ENCODE measurements around the gene RIF1.

Gene RIF1

DNA sequence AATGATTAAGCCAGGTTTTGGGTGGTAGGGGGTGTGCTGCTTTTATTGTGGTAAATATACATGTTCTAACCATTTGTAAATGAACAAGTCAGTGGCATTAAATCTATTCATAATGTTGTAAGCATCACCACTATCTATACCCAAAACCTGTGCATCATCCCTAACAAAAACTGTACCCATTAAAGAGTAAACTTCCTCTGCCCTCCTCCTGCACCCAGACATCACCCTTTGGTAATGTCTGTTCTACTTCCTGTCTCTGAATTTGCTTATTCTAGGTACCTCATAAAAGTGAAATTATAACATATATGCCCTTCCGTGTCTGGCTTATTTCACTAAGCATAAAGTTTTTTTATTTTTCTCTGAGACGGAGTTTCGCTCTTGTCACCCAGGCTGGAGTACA lies 14.1 kb downstream of the RIF1 start:
- TF ChIP-seq, protein P1, sequence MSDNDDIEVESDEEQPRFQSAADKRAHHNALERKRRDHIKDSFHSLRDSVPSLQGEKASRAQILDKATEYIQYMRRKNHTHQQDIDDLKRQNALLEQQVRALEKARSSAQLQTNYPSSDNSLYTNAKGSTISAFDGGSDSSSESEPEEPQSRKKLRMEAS (IDR thresholded peaks at IDR 0.05) = no peak
- TF ChIP-seq CREB1 (IDR thresholded peaks at IDR 0.05; ENCODE audit: low read depth) (no peak), FOXM1 (IDR thresholded peaks at IDR 0.05; ENCODE audit: borderline replicate concordance, low read depth) (no peak), TCF12 (IDR thresholded peaks at IDR 0.05; ENCODE audit: low read depth) (no peak), ZBTB7A (IDR thresholded peaks at IDR 0.05; ENCODE audit: low read depth) (no peak), CEBPB (IDR thresholded peaks at IDR 0.05) (no peak), EGR1 (IDR thresholded peaks at IDR 0.05) (no peak), RAD21 (IDR thresholded peaks at IDR 0.05; ENCODE audit: low read depth) (no peak), EP300 (IDR thresholded peaks at IDR 0.05; ENCODE audit: borderline replicate concordance) (no peak), YY1 (IDR thresholded peaks at IDR 0.05; ENCODE audit: low read depth) (no peak), NFIC (IDR thresholded peaks at IDR 0.05) (no peak)
- TF ChIP-seq, protein P2, sequence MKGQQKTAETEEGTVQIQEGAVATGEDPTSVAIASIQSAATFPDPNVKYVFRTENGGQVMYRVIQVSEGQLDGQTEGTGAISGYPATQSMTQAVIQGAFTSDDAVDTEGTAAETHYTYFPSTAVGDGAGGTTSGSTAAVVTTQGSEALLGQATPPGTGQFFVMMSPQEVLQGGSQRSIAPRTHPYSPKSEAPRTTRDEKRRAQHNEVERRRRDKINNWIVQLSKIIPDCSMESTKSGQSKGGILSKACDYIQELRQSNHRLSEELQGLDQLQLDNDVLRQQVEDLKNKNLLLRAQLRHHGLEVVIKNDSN (IDR thresholded peaks at IDR 0.05) = no peak

DNA sequence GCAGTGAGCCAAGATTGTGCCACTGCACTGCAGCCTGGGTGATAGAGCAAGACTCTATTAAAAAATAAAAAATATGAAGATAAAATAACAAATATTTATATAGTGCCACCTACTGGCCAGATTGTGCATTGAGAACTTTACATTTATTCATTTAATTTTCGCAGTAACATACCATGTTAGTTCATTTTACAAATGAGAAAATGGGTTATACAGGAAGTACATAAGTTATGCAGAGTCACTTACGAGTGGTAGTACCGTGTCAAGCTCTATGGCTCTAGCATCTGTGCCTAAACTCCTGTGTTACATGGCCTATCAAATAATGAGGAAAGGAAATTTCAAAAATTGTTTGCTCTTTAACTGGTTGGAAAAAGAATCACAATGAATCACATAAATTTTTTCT lies 27.9 kb downstream of the RIF1 start:
- TF ChIP-seq RAD21 (IDR thresholded peaks at IDR 0.05; ENCODE audit: low read depth) = no peak
- no peak for TF ChIP-seq FOXM1 (IDR thresholded peaks at IDR 0.05; ENCODE audit: borderline replicate concordance, low read depth)
- TF ChIP-seq, protein P1 (IDR thresholded peaks at IDR 0.05) = no peak
- TF ChIP-seq EP300 (IDR thresholded peaks at IDR 0.05; ENCODE audit: borderline replicate concordance) = no peak
- TF ChIP-seq TAF1 (IDR thresholded peaks at IDR 0.05; ENCODE audit: low read depth) = no peak
- TF ChIP-seq, protein P3, sequence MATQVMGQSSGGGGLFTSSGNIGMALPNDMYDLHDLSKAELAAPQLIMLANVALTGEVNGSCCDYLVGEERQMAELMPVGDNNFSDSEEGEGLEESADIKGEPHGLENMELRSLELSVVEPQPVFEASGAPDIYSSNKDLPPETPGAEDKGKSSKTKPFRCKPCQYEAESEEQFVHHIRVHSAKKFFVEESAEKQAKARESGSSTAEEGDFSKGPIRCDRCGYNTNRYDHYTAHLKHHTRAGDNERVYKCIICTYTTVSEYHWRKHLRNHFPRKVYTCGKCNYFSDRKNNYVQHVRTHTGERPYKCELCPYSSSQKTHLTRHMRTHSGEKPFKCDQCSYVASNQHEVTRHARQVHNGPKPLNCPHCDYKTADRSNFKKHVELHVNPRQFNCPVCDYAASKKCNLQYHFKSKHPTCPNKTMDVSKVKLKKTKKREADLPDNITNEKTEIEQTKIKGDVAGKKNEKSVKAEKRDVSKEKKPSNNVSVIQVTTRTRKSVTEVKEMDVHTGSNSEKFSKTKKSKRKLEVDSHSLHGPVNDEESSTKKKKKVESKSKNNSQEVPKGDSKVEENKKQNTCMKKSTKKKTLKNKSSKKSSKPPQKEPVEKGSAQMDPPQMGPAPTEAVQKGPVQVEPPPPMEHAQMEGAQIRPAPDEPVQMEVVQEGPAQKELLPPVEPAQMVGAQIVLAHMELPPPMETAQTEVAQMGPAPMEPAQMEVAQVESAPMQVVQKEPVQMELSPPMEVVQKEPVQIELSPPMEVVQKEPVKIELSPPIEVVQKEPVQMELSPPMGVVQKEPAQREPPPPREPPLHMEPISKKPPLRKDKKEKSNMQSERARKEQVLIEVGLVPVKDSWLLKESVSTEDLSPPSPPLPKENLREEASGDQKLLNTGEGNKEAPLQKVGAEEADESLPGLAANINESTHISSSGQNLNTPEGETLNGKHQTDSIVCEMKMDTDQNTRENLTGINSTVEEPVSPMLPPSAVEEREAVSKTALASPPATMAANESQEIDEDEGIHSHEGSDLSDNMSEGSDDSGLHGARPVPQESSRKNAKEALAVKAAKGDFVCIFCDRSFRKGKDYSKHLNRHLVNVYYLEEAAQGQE (IDR thresholded peaks at IDR 0.05; ENCODE audit: low read depth) = no peak
- no peak for TF ChIP-seq CEBPB (IDR thresholded peaks at IDR 0.05)
- no peak for TF ChIP-seq EGR1 (IDR thresholded peaks at IDR 0.05)
- no peak for TF ChIP-seq YY1 (IDR thresholded peaks at IDR 0.05; ENCODE audit: low read depth)
- no peak for TF ChIP-seq NFIC (IDR thresholded peaks at IDR 0.05)
- no peak for TF ChIP-seq TEAD4 (IDR thresholded peaks at IDR 0.05)
- TF ChIP-seq ZBTB7A (IDR thresholded peaks at IDR 0.05; ENCODE audit: low read depth) = no peak
- TF ChIP-seq, protein P2 (IDR thresholded peaks at IDR 0.05) = no peak
- no peak for TF ChIP-seq CREB1 (IDR thresholded peaks at IDR 0.05; ENCODE audit: low read depth)

DNA sequence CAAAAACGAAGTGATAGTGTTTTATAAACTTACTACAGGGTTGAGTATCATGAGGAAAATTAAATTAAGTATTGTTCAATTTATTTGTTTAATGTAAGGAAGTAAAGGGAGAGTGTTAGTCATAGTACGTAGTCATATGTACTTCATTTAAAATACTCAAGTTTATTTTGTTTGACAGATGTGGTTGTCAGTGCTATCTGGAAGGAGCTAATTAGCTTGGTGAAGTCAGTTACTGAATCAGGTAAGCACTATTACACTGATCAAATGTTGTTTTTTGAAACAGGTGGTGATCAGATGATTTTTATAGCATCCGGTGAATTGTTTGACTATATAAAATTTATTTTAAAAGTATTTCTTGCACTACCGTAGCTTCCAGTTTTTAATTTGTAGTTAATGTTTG lies 28.8 kb downstream of the RIF1 start:
- TF ChIP-seq NFIC (IDR thresholded peaks at IDR 0.05) = no peak
- TF ChIP-seq, protein P1 (IDR thresholded peaks at IDR 0.05) = no peak
- TF ChIP-seq TAF1 (IDR thresholded peaks at IDR 0.05; ENCODE audit: low read depth) = no peak
- TF ChIP-seq RAD21 (IDR thresholded peaks at IDR 0.05; ENCODE audit: low read depth) = no peak
- TF ChIP-seq EP300 (IDR thresholded peaks at IDR 0.05; ENCODE audit: borderline replicate concordance) = no peak
- TF ChIP-seq EGR1 (IDR thresholded peaks at IDR 0.05) = no peak
- TF ChIP-seq, protein P3 (IDR thresholded peaks at IDR 0.05; ENCODE audit: low read depth) = no peak
- TF ChIP-seq CREB1 (IDR thresholded peaks at IDR 0.05; ENCODE audit: low read depth) = no peak
- TF ChIP-seq YY1 (IDR thresholded peaks at IDR 0.05; ENCODE audit: low read depth) = no peak
- no peak for TF ChIP-seq TEAD4 (IDR thresholded peaks at IDR 0.05)
- TF ChIP-seq CEBPB (IDR thresholded peaks at IDR 0.05) = no peak
- no peak for TF ChIP-seq TCF12 (IDR thresholded peaks at IDR 0.05; ENCODE audit: low read depth)

DNA sequence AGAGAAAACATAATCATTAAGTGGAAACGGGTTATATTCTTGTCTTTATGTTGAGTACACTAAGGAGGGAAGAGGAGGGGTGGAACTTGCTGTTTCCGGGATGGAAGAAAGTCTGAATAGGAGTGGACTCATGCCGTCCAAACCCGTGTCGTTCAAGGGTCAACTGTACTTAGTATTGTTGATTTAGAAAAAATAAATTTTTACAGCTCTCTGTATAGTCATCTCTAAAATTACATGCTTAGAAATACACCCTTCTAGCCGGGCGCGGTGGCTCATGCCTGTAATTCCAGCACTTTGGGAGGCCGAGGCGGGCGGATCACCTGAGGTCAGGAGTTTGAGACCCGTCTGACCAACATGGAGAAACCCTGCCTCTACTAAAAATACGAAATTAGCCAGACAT lies 29.4 kb downstream of the RIF1 start:
- no peak for TF ChIP-seq EGR1 (IDR thresholded peaks at IDR 0.05)
- TF ChIP-seq TAF1 (IDR thresholded peaks at IDR 0.05; ENCODE audit: low read depth) = no peak
- TF ChIP-seq, protein P3 (IDR thresholded peaks at IDR 0.05; ENCODE audit: low read depth) = no peak
- TF ChIP-seq, protein P2 (IDR thresholded peaks at IDR 0.05) = no peak
- TF ChIP-seq TEAD4 (IDR thresholded peaks at IDR 0.05) = no peak
- TF ChIP-seq CREB1 (IDR thresholded peaks at IDR 0.05; ENCODE audit: low read depth) = no peak
- TF ChIP-seq, protein P1 (IDR thresholded peaks at IDR 0.05) = no peak
- TF ChIP-seq RAD21 (IDR thresholded peaks at IDR 0.05; ENCODE audit: low read depth) = no peak
- TF ChIP-seq NFIC (IDR thresholded peaks at IDR 0.05) = no peak
- no peak for TF ChIP-seq ZBTB7A (IDR thresholded peaks at IDR 0.05; ENCODE audit: low read depth)
- no peak for TF ChIP-seq YY1 (IDR thresholded peaks at IDR 0.05; ENCODE audit: low read depth)
- no peak for TF ChIP-seq FOXM1 (IDR thresholded peaks at IDR 0.05; ENCODE audit: borderline replicate concordance, low read depth)
- TF ChIP-seq CEBPB (IDR thresholded peaks at IDR 0.05) = no peak
- TF ChIP-seq EP300 (IDR thresholded peaks at IDR 0.05; ENCODE audit: borderline replicate concordance) = no peak
- no peak for TF ChIP-seq TCF12 (IDR thresholded peaks at IDR 0.05; ENCODE audit: low read depth)

Measured in Ishikawa (cell line).